Astrocyte of the cerebellum (primary cell): ENCODE measurements around the gene TRMT11.

Experiments
- DNase-seq: peaks from one replicate; pipeline ENCODE4 v3.0.0-alpha.2; 2011; ENCODE audit warnings: low read depth
- H3K4me3 ChIP-seq: 2 replicates; pipeline ENCODE4 v1.5.1; 2011; ENCODE audit warnings: mild to moderate bottlenecking, low read depth, low read length, moderate library complexity
- CTCF ChIP-seq: IDR thresholded peaks from 2 replicates; pipeline ENCODE4 v1.5.1; 2012; ENCODE audit warnings: low read length, low read depth, moderate library complexity, mild to moderate bottlenecking; ENCODE audit errors: missing control alignments
- in situ Hi-C: cut with HindIII; loops from 2 replicates; pipeline ENCODE4 v1.10.0; 2017; ENCODE audit warnings: low sequenced_read_pairs

TRMT11 gene

GRCh38 chr6:126034656-126035055 lies 48.3 kb downstream of the TRMT11 start:
- DNase-seq: no peak
- in situ Hi-C loops: no loop called here
- TF ChIP-seq CTCF: no peak
- H3K4me3 ChIP-seq: no peak overlapping the region

GRCh38 chr6:126035764-126036163 lies 49.4 kb downstream of the TRMT11 start:
- in situ Hi-C loops: no loop called here
- H3K4me3 ChIP-seq: no peak overlapping the region
- TF ChIP-seq CTCF: no peak
- no peak for DNase-seq

- no peak overlapping the region for H3K4me3 ChIP-seq
- in situ Hi-C loops: no loop called here
- DNase-seq: no peak
- no peak for TF ChIP-seq CTCF
These were observed 51.9 kb downstream of the TRMT11 start for GRCh38 chr6:126038234-126038633.

GRCh38 chr6:126039284-126039683 lies 52.9 kb downstream of the TRMT11 start:
- in situ Hi-C loops: no loop called here
- no peak overlapping the region for H3K4me3 ChIP-seq
- DNase-seq: peak; percentile 63
- no peak for TF ChIP-seq CTCF

- H3K4me3 ChIP-seq: no peak overlapping the region
- no peak for TF ChIP-seq CTCF
- no peak for DNase-seq
- in situ Hi-C loops: no loop called here
These were observed 54.1 kb downstream of the TRMT11 start for GRCh38 chr6:126040394-126040793.

- in situ Hi-C loops: no loop called here
- no peak overlapping the region for H3K4me3 ChIP-seq
- peak; percentile 35 for DNase-seq
- no peak for TF ChIP-seq CTCF
These were observed 54.5 kb downstream of the TRMT11 start for GRCh38 chr6:126040826-126041225.

- in situ Hi-C loops: no loop called here
- DNase-seq: no peak
- TF ChIP-seq CTCF: no peak
- H3K4me3 ChIP-seq: no peak overlapping the region
These were observed 55.2 kb downstream of the TRMT11 start for GRCh38 chr6:126041516-126041915.
